HepG2 (cell line): Measurements from ENCODE around the gene MTHFD1L. TPM values are rescaled to one million over a fixed set of nuclear protein-coding genes. Genes with fewer than 3 reads are reported as not detected.

Experiments
- DDIT3 ChIP-seq: sonication (generic); formaldehyde crosslinking; IDR thresholded peaks from 2 replicates; pipeline ENCODE4 v1.4.0; 2020; ENCODE audit warnings: mild to moderate bottlenecking, missing genetic modification reagents
- ZNF142 ChIP-seq: sonication (generic); formaldehyde crosslinking; IDR thresholded peaks from 2 replicates; pipeline ENCODE4 v1.4.0; 2020; ENCODE audit warnings: missing genetic modification reagents
- ZNF180 ChIP-seq: sonication (generic); formaldehyde crosslinking; IDR thresholded peaks from 2 replicates; pipeline ENCODE4 v1.4.0; 2020; ENCODE audit warnings: low read depth, missing genetic modification reagents, borderline replicate concordance
- ZNF280B ChIP-seq: sonication (generic); formaldehyde crosslinking; IDR thresholded peaks from 2 replicates; pipeline ENCODE4 v1.5.0; 2020; ENCODE audit warnings: missing genetic modification reagents, mild to moderate bottlenecking, borderline replicate concordance
- ZNF329 ChIP-seq: sonication (generic); formaldehyde crosslinking; IDR thresholded peaks from 2 replicates; pipeline ENCODE4 v1.9.0; 2021; ENCODE audit warnings: low read depth, mild to moderate bottlenecking, missing genetic modification reagents
- ZNF672 ChIP-seq: sonication (generic); formaldehyde crosslinking; IDR thresholded peaks from 2 replicates; pipeline ENCODE4 v1.8.1; 2022; ENCODE audit warnings: missing genetic modification reagents
- polyA plus RNA-seq, 8 experiments: library from polyadenylated mRNA; depleted of rRNA in 3 of 8; stranded (reverse) in 7 of 8; unstranded in 1 of 8; fragments of >200 nt; fragmentation: Illumina TruSeq in 4 of 8; extraction: Trizol in 4 of 8; gene quantifications; 2 replicates each; pipeline versions ENCODE4 v1.2.1 to v1.2.3, GENCODE V29; 2011 to 2016; ENCODE audit warnings: low read depth in 4 of 8, missing spikeins in 1 of 8, mixed read lengths in 1 of 8; ENCODE audit not compliant: insufficient read depth in 1 of 8
- total RNA-seq, 5 experiments: library from RNA; depleted of rRNA; stranded (reverse); fragments of >200 nt; fragmentation: Illumina TruSeq; extraction: Trizol; gene quantifications; 2 replicates each; pipeline ENCODE4 v1.2.3, GENCODE V29; 2016; ENCODE audit warnings: low read depth in 1 of 5

MTHFD1L gene
- total and polyA plus RNA-seq, 2 of the 13 experiments (the other 11 are each of a cell fraction or from before 2014, with no cell fraction given): 24.0 to 39.6 TPM

- TF ChIP-seq ZNF142: no peak
- no peak for TF ChIP-seq ZNF329 (CRISPR knock-in tag)
- TF ChIP-seq ZNF280B: no peak
- no peak for TF ChIP-seq DDIT3 (CRISPR knock-in tag)
- TF ChIP-seq ZNF180 (CRISPR knock-in tag): no peak
- no peak for TF ChIP-seq ZNF672 (CRISPR knock-in tag)
These were observed 147.1 kb downstream of the MTHFD1L start (continued) for GRCh38 chr6:151012321-151013294.
